Measurements from ENCODE around the gene TBC1D4.

- TF ChIP-seq POLR2A (IDR thresholded peaks at IDR 0.05; ENCODE audit: low read length) (no peak), GATA1 (IDR thresholded peaks at IDR 0.05; ENCODE audit: low read depth, low read length) (no peak)
Observed at GRCh38 chr13:75404726-75405125, 77.2 kb downstream of the TBC1D4 start.

Measured in erythroblast (primary cell).